ENCODE data around the gene MFSD6.

- TF ChIP-seq ZBTB1 (tag by site-specific recombination; IDR thresholded peaks at IDR 0.05) (no peak), ZNF311 (tag by site-specific recombination; IDR thresholded peaks at IDR 0.05; ENCODE audit: borderline replicate concordance) (no peak), ZNF302 (tag by site-specific recombination; IDR thresholded peaks at IDR 0.05; ENCODE audit: low read depth) (no peak), CTCF (tag by site-specific recombination; IDR thresholded peaks at IDR 0.05) (no peak), ZNF513 (tag by site-specific recombination; IDR thresholded peaks at IDR 0.05) (no peak), SALL2 (tag by site-specific recombination; IDR thresholded peaks at IDR 0.05; ENCODE audit: borderline replicate concordance) (no peak), ZNF138 (tag by site-specific recombination; IDR thresholded peaks at IDR 0.05; ENCODE audit: borderline replicate concordance) (no peak), SP3 (tag by site-specific recombination; IDR thresholded peaks at IDR 0.05) (no peak), ZNF239 (tag by site-specific recombination; IDR thresholded peaks at IDR 0.05) (no peak), ZNF449 (tag by site-specific recombination; IDR thresholded peaks at IDR 0.05) (no peak)
Observed at GRCh38 chr2:190493095-190493494, 84.9 kb downstream of the MFSD6 start.
